Astrocyte of the spinal cord (primary cell): ENCODE measurements around the gene THOC7.

Experiments used
- DNase-seq: peaks from one replicate; pipeline ENCODE4 v3.0.0; 2011; ENCODE audit warnings: low read depth, low spot score
- H3K4me3 ChIP-seq: 2 replicates; pipeline ENCODE4 v1.5.1; 2011; ENCODE audit warnings: low read depth, mild to moderate bottlenecking, low read length, moderate library complexity
- CTCF ChIP-seq: IDR thresholded peaks from 2 replicates; pipeline ENCODE4 v1.5.1; 2012; ENCODE audit warnings: low read depth, mild to moderate bottlenecking, low read length, inconsistent platforms
- in situ Hi-C: cut with HindIII; loops from 2 replicates; pipeline ENCODE4 v1.10.0; 2017; ENCODE audit warnings: low sequenced_read_pairs

THOC7 gene

GRCh38 chr3:63910001-63910400 is 46.4 kb upstream of the THOC7 start:
- no peak overlapping the region for H3K4me3 ChIP-seq
- in situ Hi-C loops: no loop called here
- DNase-seq: no peak
- TF ChIP-seq CTCF: no peak

GRCh38 chr3:63909431-63909830 is 45.8 kb upstream of the THOC7 start:
- DNase-seq: no peak
- H3K4me3 ChIP-seq: no peak overlapping the region
- in situ Hi-C loops: no loop called here

GRCh38 chr3:63908776-63909175 is 45.2 kb upstream of the THOC7 start:
- no peak for TF ChIP-seq CTCF
- no peak overlapping the region for H3K4me3 ChIP-seq
- DNase-seq: no peak
- in situ Hi-C loops: no loop called here

More at GRCh38 chr3:63909431-63909830, 45.8 kb upstream of the THOC7 start:
- no peak for TF ChIP-seq CTCF

- peak; percentile 44 for TF ChIP-seq CTCF
- DNase-seq: peak; percentile 33
- H3K4me3 ChIP-seq: no peak overlapping the region
- in situ Hi-C loops: no loop called here
Measured at GRCh38 chr3:63908081-63908736, 44.6 kb upstream of the THOC7 start.

- H3K4me3 ChIP-seq: no peak overlapping the region
- no peak for DNase-seq
- no peak for TF ChIP-seq CTCF
- in situ Hi-C loops: no loop called here
Measured at GRCh38 chr3:63905731-63906620, 42.4 kb upstream of the THOC7 start.

- H3K4me3 ChIP-seq: no peak overlapping the region
- in situ Hi-C loops: no loop called here
- no peak for DNase-seq
- TF ChIP-seq CTCF: no peak
Measured at GRCh38 chr3:63900459-63900858, 36.9 kb upstream of the THOC7 start.
